ENCODE results near the gene HDAC9.

The HDAC9 gene

DNA sequence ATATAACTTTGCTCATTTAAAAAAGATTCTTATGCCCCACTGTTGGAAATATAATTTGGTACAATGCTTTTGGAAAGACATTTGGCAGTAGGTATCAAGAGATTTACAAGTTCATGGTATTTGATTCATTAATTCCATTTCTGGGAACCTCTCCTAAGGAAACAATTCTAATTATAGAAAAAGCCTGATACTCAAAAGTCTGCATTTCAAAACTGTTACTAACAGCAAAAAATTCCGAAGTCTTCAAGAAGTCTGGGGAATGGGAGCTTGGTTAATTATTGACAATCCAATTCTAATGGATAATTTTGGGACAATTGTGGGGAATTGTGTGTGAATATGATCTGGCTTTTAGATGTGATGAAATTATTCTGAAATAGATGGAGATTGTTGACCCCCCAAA lies 59.6 kb downstream of the HDAC9 start:
- no peak for TF ChIP-seq JUND (IDR thresholded peaks at IDR 0.05; ENCODE audit: low read depth)
- in situ Hi-C loops (cut with HindIII; ENCODE audit: low pct_unique_long_range_greater_than_20kb, low sequenced_read_pairs) = no loop called here
- DNase-seq (ENCODE audit: low read depth in 1 of 2, low spot score in 1 of 2) = no peak

DNA sequence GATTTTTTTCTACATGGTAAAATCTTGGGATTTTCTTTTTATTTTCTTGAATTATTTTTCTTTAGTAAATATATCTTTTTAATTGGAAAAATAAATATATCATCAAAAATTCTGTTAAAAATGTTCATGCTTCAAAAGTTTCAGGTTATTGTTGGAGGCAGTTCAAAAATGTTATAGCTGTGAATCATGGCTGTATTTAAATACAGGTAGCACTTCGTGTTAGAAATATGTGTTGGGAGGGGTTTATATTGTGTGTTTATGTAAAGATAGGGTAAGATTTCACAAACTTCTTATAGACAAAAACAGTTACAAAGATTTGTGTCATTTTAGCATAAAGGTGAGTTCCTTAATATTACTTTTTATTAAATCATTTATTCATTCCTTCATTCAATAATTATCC lies 60.4 kb downstream of the HDAC9 start:
- TF ChIP-seq JUND (IDR thresholded peaks at IDR 0.05; ENCODE audit: low read depth) = no peak
- in situ Hi-C loops (cut with HindIII; ENCODE audit: low pct_unique_long_range_greater_than_20kb, low sequenced_read_pairs) = no loop called here
- no peak for DNase-seq (ENCODE audit: low read depth in 1 of 2, low spot score in 1 of 2)

DNA sequence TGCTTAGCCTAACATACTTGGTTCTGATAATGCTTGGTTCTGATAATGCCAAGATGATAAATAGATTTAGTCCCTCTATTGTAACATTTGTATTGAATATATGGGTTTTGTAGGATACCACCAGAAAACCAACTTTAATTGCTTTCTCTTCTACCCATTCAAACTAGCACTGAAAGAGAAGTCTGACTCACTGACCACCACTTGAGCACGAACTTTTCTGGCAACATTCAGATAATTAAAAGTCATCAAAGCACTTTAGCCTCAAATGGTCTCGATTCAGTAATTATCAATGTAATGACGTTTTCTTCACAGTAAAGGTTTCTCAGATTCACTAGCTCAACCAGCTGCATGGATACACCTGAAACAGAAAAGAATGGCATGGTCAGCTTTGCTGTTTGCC lies 63.0 kb downstream of the HDAC9 start:
- in situ Hi-C loops (cut with HindIII; ENCODE audit: low pct_unique_long_range_greater_than_20kb, low sequenced_read_pairs) = no loop called here
- no peak for DNase-seq (ENCODE audit: low read depth in 1 of 2, low spot score in 1 of 2)
- no peak for TF ChIP-seq JUND (IDR thresholded peaks at IDR 0.05; ENCODE audit: low read depth)

DNA sequence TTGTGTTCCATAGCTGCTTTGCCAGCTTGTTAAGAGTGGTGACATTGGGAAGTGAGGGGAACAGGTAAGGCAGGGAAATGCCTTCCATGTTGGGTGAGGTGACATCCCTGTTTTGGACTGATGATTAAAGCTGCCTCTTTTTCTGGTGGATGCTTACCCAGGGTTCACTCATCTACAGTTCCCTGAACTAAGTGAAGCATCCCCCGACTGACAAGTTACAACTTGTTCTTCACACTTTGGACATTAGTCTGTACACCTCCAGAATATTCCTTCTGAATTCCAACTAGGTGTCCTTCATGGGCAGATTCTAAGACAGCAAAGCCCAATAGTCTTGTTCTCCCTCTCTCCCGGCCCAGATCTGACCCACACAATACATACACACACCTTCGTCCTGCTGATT lies 63.4 kb downstream of the HDAC9 start:
- TF ChIP-seq JUND (IDR thresholded peaks at IDR 0.05; ENCODE audit: low read depth) = no peak
- in situ Hi-C loops (cut with HindIII; ENCODE audit: low pct_unique_long_range_greater_than_20kb, low sequenced_read_pairs) = no loop called here
- no peak for DNase-seq (ENCODE audit: low read depth in 1 of 2, low spot score in 1 of 2)

DNA sequence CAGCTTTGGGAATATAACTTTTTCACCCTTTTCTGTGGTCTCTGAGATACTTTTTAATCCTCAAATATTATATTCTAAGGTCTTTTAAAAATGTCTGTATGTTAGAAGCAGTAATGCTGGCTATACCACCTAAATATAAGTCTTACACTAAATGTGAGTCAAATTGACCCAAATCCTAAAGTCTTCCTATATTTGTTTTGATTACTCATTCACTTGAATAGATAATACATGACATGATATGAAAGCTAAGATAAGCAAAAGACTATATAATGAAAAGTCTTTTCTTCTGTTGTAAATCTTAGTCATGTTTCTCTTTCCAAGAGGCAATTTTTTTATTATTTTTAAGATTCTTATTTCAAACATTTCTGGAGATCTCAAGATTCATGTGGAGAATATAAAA lies 64.2 kb downstream of the HDAC9 start:
- TF ChIP-seq JUND (IDR thresholded peaks at IDR 0.05; ENCODE audit: low read depth) = no peak
- in situ Hi-C loops (cut with HindIII; ENCODE audit: low pct_unique_long_range_greater_than_20kb, low sequenced_read_pairs) = no loop called here
- no peak for DNase-seq (ENCODE audit: low read depth in 1 of 2, low spot score in 1 of 2)

DNA sequence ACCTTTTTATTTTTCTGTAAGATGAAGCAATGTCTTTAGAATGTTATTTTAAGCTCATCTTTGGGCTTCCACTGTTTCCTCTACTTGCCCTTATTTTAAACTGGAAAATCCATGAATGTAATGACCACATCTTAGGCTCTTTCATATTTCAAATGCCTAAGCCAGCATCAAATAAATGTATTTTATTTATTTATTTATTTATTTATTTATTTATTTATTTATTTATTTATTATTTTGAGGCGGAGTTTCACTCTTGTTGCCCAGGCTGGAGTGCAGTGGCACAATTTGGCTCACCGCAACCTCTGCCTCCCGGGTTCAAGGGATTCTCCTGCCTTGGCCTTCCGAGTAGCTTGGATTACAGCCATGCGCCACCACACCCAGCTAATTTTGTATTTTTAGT lies 69.2 kb downstream of the HDAC9 start:
- no peak for TF ChIP-seq JUND (IDR thresholded peaks at IDR 0.05; ENCODE audit: low read depth)
- in situ Hi-C loops (cut with HindIII; ENCODE audit: low pct_unique_long_range_greater_than_20kb, low sequenced_read_pairs) = no loop called here
- no peak for DNase-seq (ENCODE audit: low read depth in 1 of 2, low spot score in 1 of 2)

DNA sequence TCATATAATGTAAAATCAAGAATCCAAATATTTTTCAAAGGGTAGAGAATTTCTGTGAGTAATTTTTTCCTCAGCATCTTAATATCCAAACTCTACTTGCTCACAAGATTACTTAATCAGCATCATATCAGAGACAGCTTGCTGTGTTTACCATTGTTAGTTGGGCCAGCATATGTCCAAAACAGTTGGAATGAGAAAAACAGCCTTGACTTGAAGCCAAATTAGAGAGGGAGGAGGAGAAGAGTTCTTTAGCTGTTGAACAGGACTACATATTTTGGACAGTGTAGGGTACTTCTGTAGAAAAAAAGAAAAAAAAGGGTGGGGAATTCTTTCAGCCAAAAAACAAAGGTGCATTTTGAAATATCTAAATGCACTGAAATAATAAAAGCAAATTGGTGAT lies 69.8 kb downstream of the HDAC9 start:
- in situ Hi-C loops (cut with HindIII; ENCODE audit: low pct_unique_long_range_greater_than_20kb, low sequenced_read_pairs) = no loop called here
- no peak for TF ChIP-seq JUND (IDR thresholded peaks at IDR 0.05; ENCODE audit: low read depth)
- DNase-seq (ENCODE audit: low read depth in 1 of 2, low spot score in 1 of 2) = no peak

DNA sequence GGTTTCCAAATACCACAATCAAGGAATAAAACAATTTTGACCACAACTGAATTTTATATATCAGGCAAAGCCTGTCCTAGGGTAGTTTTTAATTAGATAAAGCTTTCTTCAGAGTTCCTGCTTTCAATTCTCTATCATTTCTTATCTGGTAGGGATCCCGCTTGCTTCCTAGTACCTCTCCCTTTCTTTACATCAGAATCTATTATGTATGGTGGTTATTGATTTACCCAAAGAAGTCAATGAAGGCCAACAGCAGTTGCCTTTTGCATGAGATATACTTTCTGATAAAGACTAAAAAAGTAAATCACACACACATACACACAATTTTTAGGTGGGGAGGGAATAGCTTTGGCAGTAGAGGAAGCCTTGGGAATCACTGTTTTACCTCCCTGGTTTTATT lies 70.7 kb downstream of the HDAC9 start:
- TF ChIP-seq JUND (IDR thresholded peaks at IDR 0.05; ENCODE audit: low read depth) = no peak
- in situ Hi-C loops (cut with HindIII; ENCODE audit: low pct_unique_long_range_greater_than_20kb, low sequenced_read_pairs) = no loop called here
- no peak for DNase-seq (ENCODE audit: low read depth in 1 of 2, low spot score in 1 of 2)

DNA sequence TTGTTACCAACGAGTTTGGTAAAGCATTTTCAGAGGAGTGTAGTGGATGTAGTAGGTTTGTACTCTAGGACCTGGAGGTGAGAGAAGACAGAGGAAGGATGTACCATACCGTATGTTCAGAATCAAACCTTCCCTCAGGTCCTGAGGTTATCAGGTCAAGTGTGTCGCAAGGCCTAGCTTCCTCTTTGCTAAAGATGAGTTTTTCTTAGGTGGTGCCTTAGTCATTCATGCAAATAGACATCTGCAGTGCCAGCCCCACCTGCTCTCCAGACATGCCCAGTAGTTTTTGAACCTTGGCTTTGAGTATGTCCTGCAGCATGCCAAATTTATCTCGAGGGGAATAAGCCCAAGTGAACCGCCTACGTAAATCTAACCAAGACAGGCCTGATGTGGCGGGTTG lies 71.3 kb downstream of the HDAC9 start:
- no peak for TF ChIP-seq JUND (IDR thresholded peaks at IDR 0.05; ENCODE audit: low read depth)
- in situ Hi-C loops (cut with HindIII; ENCODE audit: low pct_unique_long_range_greater_than_20kb, low sequenced_read_pairs) = no loop called here
- DNase-seq (ENCODE audit: low read depth in 1 of 2, low spot score in 1 of 2) = no peak

DNA sequence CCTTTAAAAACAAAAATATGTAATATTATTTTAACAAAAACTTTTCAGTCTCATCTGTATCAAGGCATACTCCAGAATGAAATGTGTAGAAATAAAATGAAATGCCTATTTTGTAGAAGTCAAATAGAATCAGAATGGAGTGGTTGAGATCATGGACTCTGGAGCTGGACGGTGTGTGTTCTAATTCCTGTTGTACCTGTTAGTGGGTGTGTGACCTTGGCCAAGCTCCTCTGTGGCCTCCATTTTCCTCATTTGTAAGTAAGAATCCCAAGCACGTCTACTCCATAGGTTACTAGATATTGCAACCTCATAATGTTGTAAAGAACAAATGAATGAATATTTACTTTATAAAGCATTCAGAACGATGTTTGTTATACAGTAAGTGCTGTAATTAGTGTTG lies 74.9 kb downstream of the HDAC9 start:
- DNase-seq (ENCODE audit: low read depth in 1 of 2, low spot score in 1 of 2) = peak in 1 of 2 experiments; percentile 81
- no peak for TF ChIP-seq JUND (IDR thresholded peaks at IDR 0.05; ENCODE audit: low read depth)
- in situ Hi-C loops (cut with HindIII; ENCODE audit: low pct_unique_long_range_greater_than_20kb, low sequenced_read_pairs) = no loop called here

DNA sequence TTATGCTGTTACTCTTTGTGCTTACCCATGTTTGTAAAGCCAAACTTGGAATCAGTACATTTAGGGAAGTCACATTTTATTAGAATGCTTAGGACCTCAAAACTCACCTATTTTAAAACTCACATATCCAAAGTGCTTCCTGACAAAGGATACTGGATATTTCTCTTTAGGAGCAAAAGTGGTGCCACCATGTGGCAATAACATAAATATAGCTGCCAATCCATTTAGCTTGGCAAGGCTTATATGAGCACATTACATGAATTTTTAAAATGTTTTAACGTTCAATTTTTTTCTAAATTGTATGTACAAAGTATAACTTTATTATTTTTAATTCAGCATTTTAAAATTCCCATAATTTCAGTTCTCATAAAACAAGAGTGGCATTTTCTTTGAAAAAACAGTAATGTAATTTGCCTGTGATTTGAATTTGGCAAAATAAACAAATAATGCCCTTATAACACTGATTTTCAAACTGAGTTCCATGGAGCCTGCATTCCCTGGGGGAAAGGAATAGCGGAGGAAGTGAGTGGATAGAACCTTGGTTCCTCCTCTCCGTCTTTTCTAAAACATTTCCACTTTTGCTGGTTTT lies 75.4 kb downstream of the HDAC9 start:
- TF ChIP-seq JUND (IDR thresholded peaks at IDR 0.05; ENCODE audit: low read depth) = no peak
- peak; percentile 44 to 81 for DNase-seq (ENCODE audit: low read depth in 1 of 2, low spot score in 1 of 2)
- in situ Hi-C loops (cut with HindIII; ENCODE audit: low pct_unique_long_range_greater_than_20kb, low sequenced_read_pairs) = no loop called here

DNA sequence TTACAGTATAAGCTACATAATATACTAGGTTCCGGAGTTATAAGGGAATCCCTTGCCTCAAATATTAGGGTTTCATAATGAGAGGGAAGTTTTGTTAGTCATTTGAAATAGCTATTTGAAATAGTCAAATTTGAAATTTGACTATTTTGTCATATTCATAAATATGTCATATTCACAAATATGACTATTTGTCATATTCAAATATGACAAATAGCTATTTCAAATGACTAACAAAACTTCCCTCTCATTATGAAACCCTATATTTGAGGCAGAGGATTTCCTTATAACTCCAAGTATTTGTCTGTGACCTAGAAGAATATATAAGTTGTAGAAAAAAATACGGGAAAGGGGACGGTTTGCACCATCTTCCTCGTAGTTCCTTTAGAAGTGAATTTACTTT lies 76.6 kb downstream of the HDAC9 start:
- TF ChIP-seq JUND (IDR thresholded peaks at IDR 0.05; ENCODE audit: low read depth) = no peak
- no peak for DNase-seq (ENCODE audit: low read depth in 1 of 2, low spot score in 1 of 2)
- in situ Hi-C loops (cut with HindIII; ENCODE audit: low pct_unique_long_range_greater_than_20kb, low sequenced_read_pairs) = no loop called here

DNA sequence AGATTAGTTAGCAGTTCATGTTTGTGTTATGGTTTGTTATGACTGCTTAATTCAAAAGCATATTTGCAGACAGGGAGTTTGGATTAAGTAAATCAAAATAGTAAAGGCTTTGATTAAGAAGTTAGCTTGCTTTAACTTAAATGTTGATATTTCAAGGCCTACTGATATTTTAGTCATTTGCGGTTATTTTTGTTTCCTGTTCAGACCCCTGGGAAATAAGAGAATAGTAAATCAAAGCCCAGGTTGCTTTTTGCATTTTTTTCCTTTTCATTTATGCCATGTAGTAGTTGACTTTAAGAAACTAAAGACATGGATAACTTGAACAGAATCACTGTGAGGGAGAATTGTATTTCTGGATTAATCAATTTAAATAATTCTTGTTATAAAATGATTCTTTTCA lies 77.3 kb downstream of the HDAC9 start:
- in situ Hi-C loops (cut with HindIII; ENCODE audit: low pct_unique_long_range_greater_than_20kb, low sequenced_read_pairs) = no loop called here
- TF ChIP-seq JUND (IDR thresholded peaks at IDR 0.05; ENCODE audit: low read depth) = no peak
- no peak for DNase-seq (ENCODE audit: low read depth in 1 of 2, low spot score in 1 of 2)

DNA sequence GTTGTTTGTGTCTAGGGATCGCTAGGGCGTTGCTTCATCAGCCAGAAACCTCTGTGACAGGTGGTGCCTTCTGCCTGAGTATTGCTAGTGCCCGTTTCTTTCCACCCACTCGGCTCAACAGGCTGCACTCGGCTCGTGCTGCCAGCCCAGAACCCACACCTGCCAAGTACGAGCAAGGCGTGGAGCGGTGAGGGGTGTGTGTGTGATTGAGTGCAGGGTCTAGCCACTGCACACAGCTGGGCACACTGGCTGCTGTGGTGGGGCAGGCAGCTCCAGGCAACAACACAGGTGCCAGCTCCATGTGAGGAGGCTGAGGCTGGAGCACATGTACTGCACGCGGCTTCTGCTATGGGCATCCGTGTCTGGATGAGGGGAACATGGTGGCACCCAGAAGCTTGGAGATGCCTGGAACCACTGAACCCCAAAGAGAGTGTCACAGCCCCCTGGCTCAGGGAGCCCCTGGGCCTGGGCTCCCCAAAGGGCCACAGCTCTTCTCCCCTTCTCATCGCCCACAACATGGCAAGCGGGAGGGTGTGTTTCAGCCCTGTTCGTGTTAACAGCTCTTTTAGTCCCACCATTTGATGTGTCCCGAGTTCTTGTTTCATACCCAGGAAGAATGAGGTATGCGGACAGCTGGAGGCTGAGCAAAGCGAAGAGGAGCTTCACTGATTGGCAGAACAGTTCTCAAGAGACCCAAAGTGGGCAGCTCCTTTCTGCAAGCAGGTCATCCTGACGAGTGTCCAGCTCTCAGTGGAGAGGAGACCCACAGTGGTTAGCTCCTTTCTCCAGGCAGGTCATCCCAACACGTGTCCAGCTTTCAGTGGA lies 78.1 kb downstream of the HDAC9 start:
- no peak for DNase-seq (ENCODE audit: low read depth in 1 of 2, low spot score in 1 of 2)
- in situ Hi-C loops (cut with HindIII; ENCODE audit: low pct_unique_long_range_greater_than_20kb, low sequenced_read_pairs) = no loop called here
- TF ChIP-seq JUND (IDR thresholded peaks at IDR 0.05; ENCODE audit: low read depth) = no peak

All from T47D (cell line).